Suprapubic skin (tissue), 4 donors: ENCODE data around the gene PCBP4.

Source experiments
- EP300 ChIP-seq: sonication (generic); formaldehyde crosslinking; IDR thresholded peaks from one replicate; pipeline ENCODE4 v1.6.1; 2017; ENCODE audit warnings: antibody characterized with exemption
- POLR2A ChIP-seq, 2 donors: fragments of 450-650 bp; IDR thresholded peaks; one replicate each; pipeline ENCODE4 v1.6.1; 2017; ENCODE audit warnings: antibody characterized with exemption in 2 of 2, mild to moderate bottlenecking in 2 of 2, moderate library complexity in 2 of 2
- POLR2AphosphoS5 ChIP-seq, 3 donors: sonication (generic); formaldehyde crosslinking; IDR thresholded peaks; one replicate each; pipeline ENCODE4 v1.6.1; 2017; ENCODE audit warnings: antibody characterized with exemption in 3 of 3
- TF ChIP-seq, protein P1 (sequence below), 2 donors: fragments of 200-600 bp in 1 of 2; fragments of 450-650 bp in 1 of 2; sonication (generic) in 1 of 2; IDR thresholded peaks; one replicate each; pipeline ENCODE4 v1.5.1; 2016 to 2019; ENCODE audit warnings: antibody characterized with exemption in 2 of 2, mild to moderate bottlenecking in 1 of 2, moderate library complexity in 1 of 2

DNA sequence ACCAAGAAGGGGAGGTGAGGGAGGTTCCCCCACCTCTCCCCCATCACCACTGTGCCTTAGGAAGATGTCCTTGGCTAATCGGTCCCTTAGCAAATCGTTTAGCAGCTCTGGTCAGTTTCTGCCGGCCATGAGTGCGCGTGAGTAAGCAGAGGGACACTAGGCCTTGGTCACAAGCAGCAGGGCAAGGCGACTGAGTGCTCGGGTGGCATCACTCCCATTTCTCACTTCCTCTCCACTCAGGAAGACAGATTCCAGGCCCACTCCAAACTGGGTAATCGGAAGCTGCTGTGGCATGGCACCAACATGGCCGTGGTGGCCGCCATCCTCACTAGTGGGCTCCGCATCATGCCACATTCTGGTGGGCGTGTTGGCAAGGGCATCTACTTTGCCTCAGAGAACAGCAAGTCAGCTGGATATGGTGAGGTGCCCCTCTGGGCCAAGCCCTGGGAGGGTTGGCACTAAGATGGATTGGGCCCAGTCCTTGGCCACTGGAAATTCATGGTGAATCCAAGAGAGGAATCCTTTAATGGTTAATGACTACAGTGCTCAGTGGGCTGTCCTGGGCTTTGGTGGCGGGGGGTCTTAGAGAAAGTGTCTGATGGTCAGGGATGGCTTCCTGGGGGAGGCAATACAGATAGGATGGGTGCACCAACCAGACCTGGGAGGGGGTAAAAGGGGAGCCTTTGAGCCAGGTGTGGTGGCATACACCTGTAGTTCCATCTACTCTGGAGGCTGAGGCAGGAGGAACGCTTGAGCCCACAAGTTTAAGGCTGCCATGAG is 21.1 kb downstream of the PCBP4 start:
- TF ChIP-seq, protein P1, sequence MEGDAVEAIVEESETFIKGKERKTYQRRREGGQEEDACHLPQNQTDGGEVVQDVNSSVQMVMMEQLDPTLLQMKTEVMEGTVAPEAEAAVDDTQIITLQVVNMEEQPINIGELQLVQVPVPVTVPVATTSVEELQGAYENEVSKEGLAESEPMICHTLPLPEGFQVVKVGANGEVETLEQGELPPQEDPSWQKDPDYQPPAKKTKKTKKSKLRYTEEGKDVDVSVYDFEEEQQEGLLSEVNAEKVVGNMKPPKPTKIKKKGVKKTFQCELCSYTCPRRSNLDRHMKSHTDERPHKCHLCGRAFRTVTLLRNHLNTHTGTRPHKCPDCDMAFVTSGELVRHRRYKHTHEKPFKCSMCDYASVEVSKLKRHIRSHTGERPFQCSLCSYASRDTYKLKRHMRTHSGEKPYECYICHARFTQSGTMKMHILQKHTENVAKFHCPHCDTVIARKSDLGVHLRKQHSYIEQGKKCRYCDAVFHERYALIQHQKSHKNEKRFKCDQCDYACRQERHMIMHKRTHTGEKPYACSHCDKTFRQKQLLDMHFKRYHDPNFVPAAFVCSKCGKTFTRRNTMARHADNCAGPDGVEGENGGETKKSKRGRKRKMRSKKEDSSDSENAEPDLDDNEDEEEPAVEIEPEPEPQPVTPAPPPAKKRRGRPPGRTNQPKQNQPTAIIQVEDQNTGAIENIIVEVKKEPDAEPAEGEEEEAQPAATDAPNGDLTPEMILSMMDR (IDR thresholded peaks at IDR 0.05), result no peak
- TF ChIP-seq POLR2A (IDR thresholded peaks at IDR 0.05), result no peak
- no peak for TF ChIP-seq EP300
- TF ChIP-seq POLR2AphosphoS5 (IDR thresholded peaks at IDR 0.05), result no peak
